ENCODE measurements around the gene RDX. TPM values are rescaled to one million over a fixed set of nuclear protein-coding genes. Genes with fewer than 3 reads are reported as not detected.
A peak's percentile ranks its signal among the peaks of the same experiment; 100 is the strongest.

Gene RDX
- total and polyA plus RNA-seq, 2 of the 13 experiments (the other 11 are each of a cell fraction or from before 2014, with no cell fraction given): 20.7 to 63.1 TPM

- FAIRE-seq: no peak
- in situ Hi-C loops (cut with HindIII; ENCODE audit: extremely low pct_ligation_motif_present, low pct_unique_long_range_greater_than_20kb) (no loop called here), intact Hi-C loops (cut with micrococcal nuclease; ENCODE audit: unreplicated experiment) (no loop called here)
- H3K9me3 ChIP-seq (ENCODE audit: low read length): no peaks in the 10 kb centered on the region
- no peaks in the 10 kb centered on the region for H3K79me2 ChIP-seq (ENCODE audit: insufficient read depth, low read length)
- 88% methylated on average over 12 of the region's 12 CpGs for WGBS (ENCODE audit: low lambda C conversion rate)
- no peak overlapping the region for H3K9ac ChIP-seq (ENCODE audit: insufficient read depth, low read depth, low read length)
- no peak for DNase-seq (ENCODE audit: low spot score)
- H3K27me3 ChIP-seq (ENCODE audit: control insufficient read depth in 1 of 2, insufficient read depth in 2 of 2, low read length in 2 of 2): no peaks in the 10 kb centered on the region
- peak; percentile 41 for ATAC-seq
- H3K4me1 ChIP-seq (ENCODE audit: insufficient read depth, low read length): no peaks in the 10 kb centered on the region
- H3K4me3 ChIP-seq (replicated peaks in 1 of 3; ENCODE audit: insufficient read depth in 1 of 3, low read depth in 2 of 3, low read length in 3 of 3): no peak overlapping the region
- no TSS peak for BruUV-seq (replicated peaks)
- H4K20me1 ChIP-seq (ENCODE audit: insufficient read depth, low read length): no peaks in the 10 kb centered on the region
- no peak overlapping the region for H3K27ac ChIP-seq (ENCODE audit: extremely low read length, insufficient read depth, low read length)
- H2AFZ ChIP-seq (ENCODE audit: low read length): no peak overlapping the region
- CTCF ChIA-PET (ENCODE audit: low intra/inter-chr PET ratio, low total read pairs): no interaction called here
- no peaks in the 10 kb centered on the region for H3K36me3 ChIP-seq (replicated peaks in 1 of 2; ENCODE audit: control insufficient read depth in 1 of 2, insufficient read depth in 2 of 2, low read length in 2 of 2)
- POLR2A ChIA-PET: no interaction called here
- TF ChIP-seq NAIF1 (CRISPR knock-in tag; IDR thresholded peaks at IDR 0.05; ENCODE audit: borderline replicate concordance): no peak
- no peak for TF ChIP-seq ZNF296 (CRISPR knock-in tag; conservative IDR thresholded peaks at IDR 0.05)
- TF ChIP-seq USF2 (IDR thresholded peaks at IDR 0.05; ENCODE audit: low read depth, low read length): no peak
- TF ChIP-seq USF2 (CRISPR knock-in tag; IDR thresholded peaks at IDR 0.05; ENCODE audit: borderline replicate concordance): no peak
- TF ChIP-seq ISL2 (CRISPR knock-in tag; IDR thresholded peaks at IDR 0.05): no peak
- TF ChIP-seq MATR3 (CRISPR knock-in tag; IDR thresholded peaks at IDR 0.05): no peak
- no peak for TF ChIP-seq GLI4 (CRISPR knock-in tag; IDR thresholded peaks at IDR 0.05; ENCODE audit: borderline replicate concordance)
- TF ChIP-seq SMARCC2 (IDR thresholded peaks at IDR 0.05): no peak
- no peak overlapping the region for H3K4me2 ChIP-seq (ENCODE audit: low read depth, low read length)
These were observed 79.1 kb downstream of the RDX start for GRCh38 chr11:110217223-110217877.

Measured in HepG2 (cell line).